Activated CD4-positive, alpha-beta T cell treated with anti-CD3 and anti-CD28 coated beads for 4 hours (primary cell): ENCODE measurements around the gene AGPAT3.
"Not testable (repeated sequence)": the region's sequence is repeated elsewhere in the genome, so short reads cannot be mapped to it uniquely, and the experiment has no call there.

ENCODE experiments used
- DNase-seq, 2 donors: peaks; one replicate each; pipeline ENCODE4 v3.0.0-alpha.2; 2020

The AGPAT3 gene

GRCh38 chr21:43884012-43884860 lies 19.2 kb downstream of the AGPAT3 start:
- DNase-seq, result peak; percentile 18 to 23

DNA sequence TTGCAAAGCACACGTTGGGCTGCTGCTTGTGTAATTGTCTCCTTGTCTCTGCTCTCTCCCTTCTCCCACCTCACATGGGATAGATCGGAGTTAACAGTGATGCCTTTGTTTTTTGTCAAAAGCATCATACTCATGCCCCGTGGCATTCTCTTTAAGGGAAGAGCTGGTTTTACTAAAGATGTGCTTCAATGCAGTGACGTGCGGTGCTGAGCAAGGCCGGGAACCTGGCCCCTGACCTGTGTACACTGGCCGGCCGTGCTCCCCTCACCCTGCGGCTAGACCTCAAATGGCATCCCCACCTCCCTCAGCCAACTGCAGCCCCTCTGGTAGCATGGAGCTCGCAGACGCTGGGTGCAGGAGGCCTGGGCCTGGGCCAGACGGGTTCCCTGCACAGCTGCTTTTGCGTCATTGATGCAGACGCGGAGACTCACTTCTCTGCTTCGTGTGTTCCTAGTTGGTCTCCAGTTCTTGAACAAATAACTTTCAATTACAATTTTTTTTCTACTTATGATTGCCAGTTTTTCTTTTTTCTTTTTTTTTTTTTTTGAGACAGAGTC lies 19.9 kb downstream of the AGPAT3 start:
- no peak for DNase-seq

DNA sequence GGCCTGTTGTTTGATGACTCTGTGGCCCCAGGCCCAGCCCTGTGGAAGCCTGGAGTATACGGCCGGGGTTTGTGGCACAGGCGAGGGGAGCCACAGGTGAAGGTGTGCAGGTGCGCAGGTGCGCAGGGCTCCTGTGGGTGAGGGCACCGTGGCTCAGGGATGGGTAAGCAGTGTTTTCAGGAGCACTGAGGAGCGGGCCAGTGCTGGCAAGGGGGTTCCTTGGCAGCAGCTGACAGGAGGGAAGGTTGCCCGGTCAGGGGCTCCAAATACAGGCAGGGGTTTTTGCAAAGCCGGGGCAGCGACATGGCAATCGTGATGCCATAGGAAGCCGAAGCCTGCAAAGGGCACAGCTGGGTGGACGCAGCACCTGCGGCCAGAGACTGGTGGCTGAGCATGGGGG lies 20.7 kb downstream of the AGPAT3 start:
- DNase-seq, result no peak

GRCh38 chr21:43886565-43886964 lies 21.5 kb downstream of the AGPAT3 start:
- no peak for DNase-seq

- DNase-seq, result no peak
These were observed 24.0 kb downstream of the AGPAT3 start for GRCh38 chr21:43889069-43889468.

DNA sequence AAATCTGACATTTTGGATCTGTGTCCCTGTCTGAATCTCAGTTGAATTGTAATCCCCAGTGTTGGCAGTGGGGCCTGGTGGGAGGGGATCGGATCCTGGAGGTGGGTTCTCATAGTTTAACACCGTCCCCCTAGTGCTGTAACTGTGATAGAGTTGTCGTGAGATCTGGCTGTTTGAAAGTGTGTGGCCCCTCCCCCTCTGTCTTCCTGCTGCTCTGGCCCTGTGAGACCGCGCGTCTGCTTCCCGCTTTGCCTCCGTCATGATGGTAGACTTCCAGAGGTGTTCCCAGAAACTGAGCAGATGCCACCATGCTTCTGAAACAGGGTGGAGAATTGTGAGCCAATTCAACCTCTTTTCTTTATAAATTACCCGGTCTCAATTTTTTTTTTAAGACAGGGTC lies 25.0 kb downstream of the AGPAT3 start:
- no peak for DNase-seq

- no peak for DNase-seq
These were observed 27.3 kb downstream of the AGPAT3 start for GRCh38 chr21:43892334-43892733.

DNA sequence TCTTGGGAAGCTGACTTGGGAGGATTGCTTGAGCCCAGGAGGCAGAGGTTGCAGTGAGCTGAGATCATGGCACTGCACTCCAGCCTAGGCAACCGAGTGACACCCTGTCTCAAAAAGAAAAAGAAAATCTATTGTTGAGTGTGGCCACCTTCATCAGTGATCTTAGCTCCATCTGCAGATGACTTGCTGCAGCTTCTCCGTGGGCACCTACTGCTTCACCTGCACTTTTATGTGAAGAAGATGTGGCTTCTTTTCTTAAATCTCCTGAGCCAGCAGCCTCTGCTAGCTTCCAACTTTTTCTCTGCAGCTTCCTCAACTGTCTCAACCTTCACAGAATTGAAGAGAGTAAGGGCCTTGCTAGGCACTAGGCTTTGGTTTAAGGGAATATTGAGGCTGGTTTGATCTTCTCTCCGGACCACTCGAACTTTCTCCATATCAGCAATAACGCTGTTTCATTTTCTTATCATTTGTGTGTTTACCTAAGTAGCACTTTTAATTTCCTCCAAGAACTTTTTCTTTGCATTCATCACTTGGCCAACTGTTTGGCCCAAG lies 28.0 kb downstream of the AGPAT3 start:
- DNase-seq, result no peak

- DNase-seq, result no peak
These were observed 28.6 kb downstream of the AGPAT3 start for GRCh38 chr21:43893536-43894205.

DNA sequence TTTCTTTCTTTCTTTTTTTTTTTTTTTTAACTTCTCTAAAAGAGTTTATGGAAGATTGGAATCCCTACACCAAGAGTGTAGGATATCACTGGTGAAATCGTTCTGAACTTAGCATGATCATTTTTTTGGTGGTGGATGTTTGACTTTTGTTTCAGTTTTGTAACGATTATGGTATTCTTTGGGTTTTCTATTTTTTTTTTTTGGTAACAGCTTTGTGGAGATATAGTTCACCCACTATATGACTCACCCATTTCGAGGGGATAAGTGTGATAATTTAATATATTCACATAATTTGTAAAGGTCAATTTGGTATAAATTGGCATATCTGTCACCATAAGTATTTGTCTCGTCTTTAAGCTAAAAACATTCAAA lies 29.2 kb downstream of the AGPAT3 start:
- DNase-seq, result no peak

- DNase-seq, result no peak
These were observed 30.2 kb downstream of the AGPAT3 start for GRCh38 chr21:43895196-43895595.

DNA sequence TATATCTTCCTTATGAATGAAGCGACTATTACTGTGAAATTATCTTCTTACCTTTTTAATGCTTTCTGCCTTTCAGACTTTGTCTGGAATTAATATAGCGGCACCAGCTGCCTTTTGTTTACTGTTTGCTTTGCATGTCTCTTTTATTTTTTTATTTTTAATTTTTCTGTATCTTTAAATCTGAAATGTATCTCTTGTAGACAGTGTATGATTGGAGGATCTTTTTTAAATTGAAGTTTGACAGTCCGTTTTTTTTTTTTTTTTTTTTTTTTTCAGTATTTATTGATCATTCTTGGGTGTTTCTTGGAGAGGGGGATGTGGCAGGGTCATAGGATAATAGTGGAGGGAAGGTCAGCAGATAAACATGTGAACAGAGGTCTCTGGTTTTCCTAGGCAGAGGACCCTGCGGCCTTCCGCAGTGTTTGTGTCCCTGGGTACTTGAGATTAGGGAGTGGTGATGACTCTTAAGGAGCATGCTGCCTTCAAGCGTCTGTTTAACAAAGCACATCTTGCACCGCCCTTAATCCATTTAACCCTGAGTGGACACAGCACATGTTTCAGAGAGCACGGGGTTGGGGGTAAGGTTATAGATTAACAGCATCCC lies 31.8 kb downstream of the AGPAT3 start:
- not testable (repeated sequence) for DNase-seq

DNA sequence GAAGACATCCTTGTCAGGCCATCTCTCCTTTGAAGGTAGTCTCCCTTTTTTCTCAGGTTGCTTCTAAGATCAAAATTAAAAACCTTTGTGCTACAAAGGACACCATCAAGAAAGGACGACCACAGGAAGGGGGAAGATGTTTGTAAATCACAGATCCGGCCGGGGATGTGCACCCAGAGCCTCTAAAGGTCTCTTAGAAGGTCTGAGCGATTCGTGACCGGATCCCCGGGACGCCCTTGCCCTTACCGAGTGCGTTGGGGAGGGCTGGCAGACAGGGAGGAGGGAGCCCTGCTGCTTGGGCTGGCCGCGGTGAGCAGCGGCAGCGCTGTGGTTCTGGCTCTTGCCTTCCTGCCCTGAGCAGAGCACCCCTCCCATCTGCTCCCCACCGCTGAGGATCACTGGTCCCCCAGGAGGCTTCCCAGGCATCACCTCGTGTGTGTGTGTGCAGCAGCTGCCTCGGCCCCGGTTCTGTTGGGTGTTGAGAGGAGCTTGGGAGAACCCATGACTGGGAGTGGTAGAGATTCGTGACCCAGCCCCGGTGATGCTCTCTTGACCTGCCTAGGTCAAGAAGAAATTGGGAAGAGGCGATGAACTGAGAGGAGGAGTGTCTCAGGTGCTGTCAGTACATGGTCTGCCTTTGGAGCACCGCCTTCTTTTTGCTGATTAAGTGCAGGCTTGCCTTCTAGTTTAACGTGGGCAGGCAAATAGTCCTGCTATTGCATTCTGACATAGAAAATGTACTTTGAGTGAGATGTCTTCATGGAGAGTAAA lies 34.5 kb downstream of the AGPAT3 start:
- DNase-seq, result no peak

GRCh38 chr21:43900078-43900385 lies 35.0 kb downstream of the AGPAT3 start:
- DNase-seq, result no peak

- DNase-seq, result no peak
These were observed 35.7 kb downstream of the AGPAT3 start for GRCh38 chr21:43900690-43901089.

GRCh38 chr21:43902441-43902840 lies 37.4 kb downstream of the AGPAT3 start:
- no peak for DNase-seq

DNA sequence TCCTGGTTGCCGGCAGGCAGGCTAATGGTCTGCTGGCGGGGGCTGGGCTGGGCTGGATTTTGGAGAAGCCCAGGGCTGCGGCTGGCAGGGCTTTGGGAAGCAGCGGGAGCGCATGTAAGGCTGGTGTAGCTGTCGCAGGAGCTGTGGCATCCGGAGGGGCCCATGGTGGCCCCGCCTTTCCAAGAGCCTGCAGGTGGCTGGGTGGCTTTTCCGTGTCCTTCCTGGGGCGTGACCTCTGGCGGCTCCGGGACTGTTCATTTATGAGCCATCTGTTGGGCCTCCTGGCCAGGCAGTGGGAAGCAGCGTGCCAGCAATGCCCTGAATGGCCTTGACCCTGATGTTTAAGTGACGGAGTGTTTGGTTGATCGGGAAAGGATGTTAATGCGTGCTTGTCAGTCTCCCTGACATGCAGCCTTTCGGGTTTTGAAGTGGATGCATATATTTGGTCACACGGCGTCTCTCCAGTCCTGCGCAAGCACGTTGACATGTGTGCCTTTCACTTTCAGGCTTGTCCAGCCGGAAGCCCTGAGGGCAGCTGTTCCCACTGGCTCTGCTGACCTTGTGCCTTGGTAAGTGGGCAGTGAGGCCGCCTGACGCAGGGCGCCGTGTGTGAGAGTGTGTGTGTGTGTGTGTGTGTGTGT lies 38.5 kb downstream of the AGPAT3 start:
- DNase-seq, result no peak

GRCh38 chr21:43904331-43904781 lies 39.3 kb downstream of the AGPAT3 start:
- DNase-seq, result no peak

DNA sequence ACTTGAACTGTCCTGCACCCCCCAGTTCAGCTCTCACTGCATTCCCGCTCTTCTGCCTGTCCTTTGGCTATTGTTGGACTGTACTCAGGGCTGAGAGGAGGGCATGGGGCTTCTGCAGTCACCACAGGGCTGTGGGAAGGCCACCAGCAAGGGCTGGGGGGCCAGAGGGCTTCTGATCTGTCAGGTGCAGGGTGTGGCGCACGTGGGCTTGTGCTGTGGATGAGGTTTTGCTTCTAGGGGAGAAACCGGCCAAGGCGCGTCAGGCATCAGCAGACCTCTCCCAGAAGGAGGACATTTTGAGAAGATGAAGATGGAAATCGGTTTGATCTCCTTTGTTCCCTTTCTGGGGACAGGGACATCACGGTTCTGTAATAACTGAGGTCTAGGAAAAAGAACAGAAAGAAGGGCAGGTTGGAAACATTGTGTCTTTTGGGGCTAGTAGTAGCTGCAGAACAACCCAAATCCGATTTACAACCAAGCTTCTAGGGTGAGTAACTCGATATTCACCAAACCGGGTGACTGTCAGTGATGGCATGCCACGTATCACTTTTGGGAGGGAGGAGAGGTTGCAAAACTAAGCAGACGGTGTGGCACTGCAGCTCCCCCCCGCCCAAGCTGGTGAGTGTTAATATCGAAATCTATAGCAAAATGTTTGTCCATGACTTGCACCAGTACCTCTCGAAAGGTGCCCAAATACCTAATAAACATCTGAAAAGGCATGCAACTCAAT lies 40.9 kb downstream of the AGPAT3 start:
- no peak for DNase-seq

GRCh38 chr21:43906585-43907370 lies 41.8 kb downstream of the AGPAT3 start:
- no peak for DNase-seq

DNA sequence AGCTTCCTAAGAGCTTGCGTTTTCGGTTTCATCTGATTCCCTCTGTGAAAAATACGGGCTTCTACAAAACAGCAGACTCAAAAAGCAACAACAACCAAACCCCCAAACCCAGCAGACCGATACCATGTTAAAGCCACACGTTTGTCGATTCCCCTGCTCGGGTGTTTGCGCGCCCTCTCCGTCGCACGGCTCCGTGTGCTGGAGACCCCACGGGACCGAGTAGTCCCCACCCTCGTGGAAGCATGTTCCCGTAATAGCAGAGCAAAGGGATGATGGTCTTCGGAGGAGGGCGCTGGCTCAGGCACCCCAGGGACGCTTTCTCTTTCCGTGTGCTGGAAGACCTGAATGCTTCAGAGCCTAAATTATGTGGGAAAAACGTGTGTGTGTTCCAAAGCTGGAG lies 42.7 kb downstream of the AGPAT3 start:
- DNase-seq, result no peak
